ENCODE data around the gene CA14.
"Not testable (repeated sequence)": the region's sequence is repeated elsewhere in the genome, so short reads cannot be mapped to it uniquely, and the experiment has no call there.

CA14 gene

DNA sequence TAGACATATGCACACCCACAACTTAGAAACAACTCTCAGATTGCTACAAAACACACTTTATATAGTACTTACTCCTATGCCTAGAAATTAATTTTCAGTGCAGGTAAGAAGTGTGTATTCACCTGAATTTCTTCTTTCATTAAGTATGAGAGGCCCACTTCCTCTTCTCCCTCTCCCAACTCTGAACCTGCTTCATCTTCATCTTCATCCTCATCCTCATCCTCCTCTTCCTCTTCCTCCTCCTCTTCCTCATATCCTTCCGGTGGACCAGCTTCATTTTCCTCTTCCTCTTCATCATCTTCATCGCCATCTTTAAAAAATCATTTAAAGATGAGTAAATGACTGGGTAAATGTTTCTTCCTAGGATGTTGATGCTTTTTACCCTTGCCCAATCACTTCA lies 31.1 kb upstream of the CA14 start:
- H3K36me3 ChIP-seq (ENCODE audit: control insufficient read depth, insufficient read depth, low read length), result peaks cover 10% of the 10 kb centered on the region
- no peak for DNase-seq (ENCODE audit: extremely low read depth, insufficient read length)
- H3K4me3 ChIP-seq (replicated peaks; ENCODE audit: low read depth, low read length), result no peak overlapping the region
- no peaks in the 10 kb centered on the region for H3K27me3 ChIP-seq (replicated peaks; ENCODE audit: control insufficient read depth, insufficient read depth, low read length)
- no peak for TF ChIP-seq CTCF (IDR thresholded peaks at IDR 0.05; ENCODE audit: insufficient read depth, low read length, poor library complexity, severe bottlenecking)

GRCh38 chr1:150227228-150227627 lies 30.3 kb upstream of the CA14 start:
- Histone ChIP-seq H3K27me3 (replicated peaks; ENCODE audit: control insufficient read depth, insufficient read depth, low read length) (no peaks in the 10 kb centered on the region), H3K4me3 (replicated peaks; ENCODE audit: low read depth, low read length) (no peak overlapping the region), H3K36me3 (ENCODE audit: control insufficient read depth, insufficient read depth, low read length) (peaks cover 10% of the 10 kb centered on the region)
- no peak for DNase-seq (ENCODE audit: extremely low read depth, insufficient read length)
- TF ChIP-seq CTCF (IDR thresholded peaks at IDR 0.05; ENCODE audit: insufficient read depth, low read length, poor library complexity, severe bottlenecking), result no peak

DNA sequence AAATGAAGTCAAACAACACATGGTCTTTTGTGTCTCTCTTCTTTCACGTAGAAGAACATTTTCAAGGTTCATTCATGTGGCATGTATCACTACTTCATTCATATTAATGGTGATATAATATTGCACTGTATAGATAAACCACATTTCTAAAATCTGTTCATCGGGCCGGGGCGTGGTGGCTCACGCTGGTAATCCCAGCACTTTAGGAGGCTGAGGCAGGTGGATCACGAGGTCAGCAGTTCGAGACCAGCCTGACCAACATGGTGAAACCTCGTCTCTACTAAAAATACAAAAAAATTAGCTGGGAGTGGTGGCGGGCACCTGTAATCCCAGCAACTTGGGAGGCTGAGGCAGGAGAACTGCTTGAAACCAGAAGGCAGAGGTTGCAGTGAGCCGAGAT lies 29.3 kb upstream of the CA14 start:
- H3K27me3 ChIP-seq (replicated peaks; ENCODE audit: control insufficient read depth, insufficient read depth, low read length); H3K4me3 ChIP-seq (replicated peaks; ENCODE audit: low read depth, low read length); H3K36me3 ChIP-seq (ENCODE audit: control insufficient read depth, insufficient read depth, low read length); DNase-seq (ENCODE audit: extremely low read depth, insufficient read length): not testable (repeated sequence)

DNA sequence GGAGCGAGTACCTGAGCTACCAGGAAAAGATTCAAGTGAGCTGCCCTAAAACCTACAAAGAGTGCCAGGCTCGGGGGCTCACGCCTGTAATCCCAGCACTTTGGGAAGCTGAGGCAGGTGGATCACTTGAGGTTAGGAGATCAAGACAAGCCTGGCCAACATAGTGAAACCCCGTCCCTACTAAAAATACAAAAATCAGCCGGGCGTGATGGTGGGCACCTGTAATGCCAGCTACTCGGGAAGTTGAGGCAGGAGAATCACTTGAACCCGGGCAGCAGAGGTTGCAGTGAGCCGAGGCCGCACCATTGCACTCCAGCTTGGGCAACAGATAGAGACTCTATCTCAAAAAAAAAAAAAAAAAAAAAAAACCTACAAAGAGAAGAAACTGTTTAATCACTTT lies 24.7 kb upstream of the CA14 start:
- peak overlapping the region; percentile 92 for H3K4me3 ChIP-seq (replicated peaks; ENCODE audit: low read depth, low read length)
- DNase-seq (ENCODE audit: extremely low read depth, insufficient read length), result not testable (repeated sequence)

DNA sequence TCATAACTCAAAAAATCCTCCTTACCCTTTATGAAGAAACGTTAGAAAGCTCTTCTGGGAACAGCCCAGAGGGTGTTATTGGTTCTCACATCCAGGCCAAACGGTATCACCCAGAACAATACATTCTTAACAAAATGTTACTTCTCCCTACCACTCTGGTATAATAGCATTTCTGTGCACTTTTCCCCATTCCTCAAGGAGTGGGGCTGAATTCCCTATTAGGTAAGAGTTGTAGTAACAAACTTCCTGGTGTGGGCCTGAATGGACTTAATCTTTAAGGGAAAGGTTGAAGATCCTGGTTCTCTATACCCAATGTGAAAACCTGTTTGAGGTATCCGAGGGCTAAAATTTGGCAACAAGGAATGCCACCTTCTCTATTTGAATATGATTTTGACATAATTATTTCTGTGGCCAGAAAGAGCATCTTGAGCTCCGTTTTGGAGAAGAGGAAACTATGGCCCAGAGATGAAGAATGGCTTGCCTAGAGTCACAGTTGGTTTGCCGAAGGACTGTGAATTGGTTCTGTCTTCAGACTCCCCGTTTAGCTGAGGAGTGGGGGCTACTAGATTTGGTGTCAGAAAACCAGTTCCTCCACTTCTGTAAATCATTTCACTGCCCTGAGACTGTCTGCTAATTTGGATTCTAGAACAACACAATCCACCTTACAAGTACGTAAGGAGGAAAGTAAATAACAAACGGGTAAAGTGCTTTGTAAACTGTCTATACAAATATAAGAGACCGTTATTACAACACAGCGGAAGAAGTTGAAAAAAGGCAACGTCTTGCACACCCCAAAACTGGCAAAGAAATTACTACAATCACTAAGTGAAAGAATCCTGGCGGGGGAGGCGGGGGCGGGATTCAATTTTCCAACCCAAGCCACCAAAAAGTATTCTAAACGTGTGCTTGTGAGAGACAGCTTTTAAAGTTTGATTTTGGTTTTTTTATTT lies 23.9 kb upstream of the CA14 start:
- TF ChIP-seq CTCF (IDR thresholded peaks at IDR 0.05; ENCODE audit: insufficient read depth, low read length, poor library complexity, severe bottlenecking), result no peak
- peak overlapping the region; percentile 92 for H3K4me3 ChIP-seq (replicated peaks; ENCODE audit: low read depth, low read length)
- no peaks in the 10 kb centered on the region for H3K27me3 ChIP-seq (replicated peaks; ENCODE audit: control insufficient read depth, insufficient read depth, low read length)
- no peak for DNase-seq (ENCODE audit: extremely low read depth, insufficient read length)
- peaks cover 1% of the 10 kb centered on the region; the same call in 1 of the 2 replicates for H3K36me3 ChIP-seq (ENCODE audit: control insufficient read depth, insufficient read depth, low read length)

More for the DNA sequence above, 24.7 kb upstream of the CA14 start:
- not testable (repeated sequence) for H3K27me3 ChIP-seq (replicated peaks; ENCODE audit: control insufficient read depth, insufficient read depth, low read length); H3K36me3 ChIP-seq (ENCODE audit: control insufficient read depth, insufficient read depth, low read length)

- no peak for DNase-seq (ENCODE audit: extremely low read depth, insufficient read length)
- no peaks in the 10 kb centered on the region for H3K27me3 ChIP-seq (replicated peaks; ENCODE audit: control insufficient read depth, insufficient read depth, low read length)
- TF ChIP-seq CTCF (IDR thresholded peaks at IDR 0.05; ENCODE audit: insufficient read depth, low read length, poor library complexity, severe bottlenecking), result no peak
- peak overlapping the region; percentile 92 for H3K4me3 ChIP-seq (replicated peaks; ENCODE audit: low read depth, low read length)
- peaks cover under 1% of the 10 kb centered on the region; the same call in 1 of the 2 replicates for H3K36me3 ChIP-seq (ENCODE audit: control insufficient read depth, insufficient read depth, low read length)
These were observed 23.3 kb upstream of the CA14 start for GRCh38 chr1:150234309-150234565.
